Osteoblast (primary cell): Measurements from ENCODE around the gene GNG13. TPM values are rescaled to one million over a fixed set of nuclear protein-coding genes. Genes with fewer than 3 reads are reported as not detected.

Experiments used
- DNase-seq: peaks from one replicate; pipeline ENCODE4 v3.0.0; 2011; ENCODE audit warnings: low spot score, mixed read lengths; ENCODE audit not compliant: insufficient read length; ENCODE audit errors: missing footprints
- H2AFZ ChIP-seq: 2 replicates; pipeline ENCODE4 v1.6.0; 2011; ENCODE audit warnings: mild to moderate bottlenecking, low read length
- H3K27ac ChIP-seq: 2 replicates; pipeline ENCODE4 v1.5.1; 2011; ENCODE audit warnings: mild to moderate bottlenecking, low read depth, low read length, moderate library complexity
- H3K27me3 ChIP-seq: 2 replicates; pipeline ENCODE4 v1.6.0; 2012; ENCODE audit warnings: mild to moderate bottlenecking, control low read depth, inconsistent platforms, low read length, moderate library complexity; ENCODE audit not compliant: insufficient read depth
- H3K36me3 ChIP-seq: 2 replicates; pipeline ENCODE4 v1.5.1; 2011; ENCODE audit warnings: mild to moderate bottlenecking, low read length, control low read depth, moderate library complexity; ENCODE audit not compliant: insufficient read depth
- H3K4me1 ChIP-seq: 2 replicates; pipeline ENCODE4 v1.5.1; 2011; ENCODE audit warnings: mild to moderate bottlenecking, low read length, control low read depth, moderate library complexity; ENCODE audit not compliant: insufficient read depth
- H3K4me2 ChIP-seq: 2 replicates; pipeline ENCODE4 v1.6.0; 2011; ENCODE audit warnings: mild to moderate bottlenecking, low read length; ENCODE audit not compliant: insufficient read depth
- H3K4me3 ChIP-seq: fragments of 200-600 bp; sonication (generic); 3 replicates; pipeline ENCODE4 v1.5.1; 2012; ENCODE audit warnings: mild to moderate bottlenecking, low read length, inconsistent platforms; ENCODE audit not compliant: insufficient read depth
- H3K79me2 ChIP-seq: 2 replicates; pipeline ENCODE4 v1.6.0; 2012; ENCODE audit warnings: mild to moderate bottlenecking, low read length, control low read depth, inconsistent platforms; ENCODE audit not compliant: insufficient read depth
- H3K9me3 ChIP-seq: 2 replicates; pipeline ENCODE4 v1.5.1; 2011; ENCODE audit warnings: low read depth, low read length, control low read depth
- H4K20me1 ChIP-seq: 2 replicates; pipeline ENCODE4 v1.6.0; 2012; ENCODE audit warnings: mild to moderate bottlenecking, low read length, control low read depth; ENCODE audit not compliant: insufficient read depth
- CTCF ChIP-seq: IDR thresholded peaks from 2 replicates; pipeline ENCODE4 v1.5.1; 2011; ENCODE audit warnings: mild to moderate bottlenecking, low read depth, low read length, moderate library complexity; ENCODE audit errors: extremely low read depth
- total RNA-seq: library from RNA; depleted of rRNA; stranded (reverse); fragments of >200 nt; gene quantifications from 2 replicates; pipeline ENCODE4 v1.2.3, GENCODE V29; 2012

GNG13 gene
- total RNA-seq, 1 donor = not detected

- TF ChIP-seq CTCF = no peak
- no peaks in the 10 kb centered on the region for H3K27me3 ChIP-seq
- H3K36me3 ChIP-seq = no peaks in the 10 kb centered on the region
- no peaks in the 10 kb centered on the region for H3K4me1 ChIP-seq
- no peak overlapping the region for H3K4me2 ChIP-seq
- no peak for DNase-seq
- H3K79me2 ChIP-seq = no peaks in the 10 kb centered on the region
- no peak overlapping the region for H2AFZ ChIP-seq
- no peaks in the 10 kb centered on the region for H3K9me3 ChIP-seq
- no peaks in the 10 kb centered on the region for H4K20me1 ChIP-seq
- H3K4me3 ChIP-seq = no peak overlapping the region
- H3K27ac ChIP-seq = no peak overlapping the region
Measured at GRCh38 chr16:769184-769784, 31.2 kb downstream of the GNG13 start.

GRCh38 chr16:768428-768827 lies 32.1 kb downstream of the GNG13 start:
- H3K4me3 ChIP-seq = no peak overlapping the region
- no peak for DNase-seq
- H3K9me3 ChIP-seq = no peaks in the 10 kb centered on the region
- H3K27me3 ChIP-seq = no peaks in the 10 kb centered on the region
- no peaks in the 10 kb centered on the region for H4K20me1 ChIP-seq
- H3K27ac ChIP-seq = no peak overlapping the region
- H3K4me1 ChIP-seq = no peaks in the 10 kb centered on the region
- TF ChIP-seq CTCF = no peak
- H3K4me2 ChIP-seq = no peak overlapping the region
- no peak overlapping the region for H2AFZ ChIP-seq
- H3K36me3 ChIP-seq = no peaks in the 10 kb centered on the region
- H3K79me2 ChIP-seq = no peaks in the 10 kb centered on the region

- no peak overlapping the region for H3K4me3 ChIP-seq
- H3K4me1 ChIP-seq = no peaks in the 10 kb centered on the region
- H3K27me3 ChIP-seq = no peaks in the 10 kb centered on the region
- no peak overlapping the region for H3K4me2 ChIP-seq
- no peak for TF ChIP-seq CTCF
- no peaks in the 10 kb centered on the region for H4K20me1 ChIP-seq
- no peaks in the 10 kb centered on the region for H3K79me2 ChIP-seq
- DNase-seq = no peak
- H3K9me3 ChIP-seq = no peaks in the 10 kb centered on the region
- no peak overlapping the region for H2AFZ ChIP-seq
- H3K27ac ChIP-seq = no peak overlapping the region
- H3K36me3 ChIP-seq = no peaks in the 10 kb centered on the region
Measured at GRCh38 chr16:767743-768235, 32.7 kb downstream of the GNG13 start.

- Histone ChIP-seq H3K4me3 (no peak overlapping the region), H4K20me1 (no peaks in the 10 kb centered on the region), H2AFZ (no peak overlapping the region), H3K4me1 (no peaks in the 10 kb centered on the region), H3K79me2 (no peaks in the 10 kb centered on the region), H3K9me3 (no peaks in the 10 kb centered on the region), H3K27ac (no peak overlapping the region), H3K4me2 (no peak overlapping the region), H3K36me3 (no peaks in the 10 kb centered on the region), H3K27me3 (no peaks in the 10 kb centered on the region)
- TF ChIP-seq CTCF = no peak
- no peak for DNase-seq
Measured at GRCh38 chr16:766820-767640, 33.5 kb downstream of the GNG13 start.
